T-helper 2 cell treated with Interferon-gamma antibody and Interleukin-4, amounts not matched to agents 100 ng/mL and 5 ng/mL, for 36 hours (primary cell): ENCODE results near the gene CAMK2A. TPM values are rescaled to one million over a fixed set of nuclear protein-coding genes. Genes with fewer than 3 reads are reported as not detected.

Experiments
- intact Hi-C: fragments of 100-400 bp; cut with micrococcal nuclease; formaldehyde crosslinking; loops from one replicate; pipeline ENCODE4 v1.15.1; 2023
- total RNA-seq: library from RNA; stranded (reverse); gene quantifications from 2 replicates; pipeline ENCODE4 v1.2.3, GENCODE V29; 2022

The CAMK2A gene
- total RNA-seq, 1 donor from 2014 or later = not detected

GRCh38 chr5:150300496-150301169 is 11.1 kb upstream of the CAMK2A start:
- intact Hi-C loops = no loop called here

- intact Hi-C loops = no loop called here
Measured at GRCh38 chr5:150299571-150300327, 10.2 kb upstream of the CAMK2A start.

- intact Hi-C loops = no loop called here
Measured at GRCh38 chr5:150298701-150299451, 9.3 kb upstream of the CAMK2A start.

GRCh38 chr5:150297934-150298595 is 8.5 kb upstream of the CAMK2A start:
- intact Hi-C loops = no loop called here

- intact Hi-C loops = no loop called here
Measured at GRCh38 chr5:150297236-150297890, 7.8 kb upstream of the CAMK2A start.

GRCh38 chr5:150296496-150296895 is 6.9 kb upstream of the CAMK2A start:
- intact Hi-C loops = no loop called here

GRCh38 chr5:150295741-150296486 is 6.3 kb upstream of the CAMK2A start:
- intact Hi-C loops = no loop called here

- intact Hi-C loops = no loop called here
Measured at GRCh38 chr5:150295172-150295634, 5.6 kb upstream of the CAMK2A start.

- intact Hi-C loops = no loop called here
Measured at GRCh38 chr5:150294551-150295071, 5.0 kb upstream of the CAMK2A start.

GRCh38 chr5:150293091-150293941 is 3.7 kb upstream of the CAMK2A start:
- intact Hi-C loops = no loop called here

GRCh38 chr5:150291388-150292385 is 2.1 kb upstream of the CAMK2A start:
- intact Hi-C loops = no loop called here

GRCh38 chr5:150288791-150289190 is 782 bp downstream of the CAMK2A start:
- intact Hi-C loops = no loop called here

GRCh38 chr5:150288361-150288760 is 1.2 kb downstream of the CAMK2A start:
- intact Hi-C loops = no loop called here

GRCh38 chr5:150286820-150287219 is 2.8 kb downstream of the CAMK2A start:
- intact Hi-C loops = no loop called here

GRCh38 chr5:150285114-150285513 is 4.5 kb downstream of the CAMK2A start:
- intact Hi-C loops = no loop called here

- intact Hi-C loops = no loop called here
Measured at GRCh38 chr5:150284311-150284710, 5.3 kb downstream of the CAMK2A start.

GRCh38 chr5:150283904-150284303 is 5.7 kb downstream of the CAMK2A start:
- intact Hi-C loops = no loop called here

- intact Hi-C loops = no loop called here
Measured at GRCh38 chr5:150281987-150282386, 7.6 kb downstream of the CAMK2A start.
